ENCODE data around the gene P2RY11.

P2RY11 gene

GRCh38 chr19:10112037-10112761, 706 bp downstream of the P2RY11 start:
- no peaks in the 10 kb centered on the region for H3K9me3 ChIP-seq (ENCODE audit: low read length)
- H3K4me1 ChIP-seq (ENCODE audit: insufficient read depth, low read length): peaks cover 4% of the 10 kb centered on the region
- no peak overlapping the region for H2AFZ ChIP-seq (ENCODE audit: low read depth, low read length)
- H3K27me3 ChIP-seq (ENCODE audit: insufficient read depth, low read length): no peaks in the 10 kb centered on the region
- peaks cover 69% of the 10 kb centered on the region for H3K36me3 ChIP-seq (ENCODE audit: insufficient read depth, low read length)
- H3K4me3 ChIP-seq (ENCODE audit: low read length): no peak overlapping the region

GRCh38 chr19:10112895-10113591, 1.6 kb downstream of the P2RY11 start:
- Histone ChIP-seq H3K27me3 (ENCODE audit: insufficient read depth, low read length) (no peaks in the 10 kb centered on the region), H3K4me1 (ENCODE audit: insufficient read depth, low read length) (no peaks in the 10 kb centered on the region), H3K9me3 (ENCODE audit: low read length) (no peaks in the 10 kb centered on the region), H2AFZ (ENCODE audit: low read depth, low read length) (no peak overlapping the region), H3K36me3 (ENCODE audit: insufficient read depth, low read length) (peaks cover 70% of the 10 kb centered on the region), H3K4me3 (ENCODE audit: low read length) (no peak overlapping the region)

- Histone ChIP-seq H3K4me1 (ENCODE audit: insufficient read depth, low read length) (peaks cover 2% of the 10 kb centered on the region), H3K4me3 (ENCODE audit: low read length) (no peak overlapping the region), H2AFZ (ENCODE audit: low read depth, low read length) (no peak overlapping the region), H3K9me3 (ENCODE audit: low read length) (no peaks in the 10 kb centered on the region), H3K36me3 (ENCODE audit: insufficient read depth, low read length) (peaks cover 68% of the 10 kb centered on the region), H3K27me3 (ENCODE audit: insufficient read depth, low read length) (no peaks in the 10 kb centered on the region)
Observed at GRCh38 chr19:10113592-10113963, 2.1 kb downstream of the P2RY11 start.

- peaks cover 7% of the 10 kb centered on the region for H3K4me1 ChIP-seq (ENCODE audit: insufficient read depth, low read length)
- peaks cover 66% of the 10 kb centered on the region for H3K36me3 ChIP-seq (ENCODE audit: insufficient read depth, low read length)
- no peak overlapping the region for H2AFZ ChIP-seq (ENCODE audit: low read depth, low read length)
- H3K27me3 ChIP-seq (ENCODE audit: insufficient read depth, low read length): no peaks in the 10 kb centered on the region
- no peak overlapping the region for H3K4me3 ChIP-seq (ENCODE audit: low read length)
- H3K9me3 ChIP-seq (ENCODE audit: low read length): no peaks in the 10 kb centered on the region
Observed at GRCh38 chr19:10113964-10114650, 2.6 kb downstream of the P2RY11 start.

- Histone ChIP-seq H3K27me3 (ENCODE audit: insufficient read depth, low read length) (no peaks in the 10 kb centered on the region), H3K4me3 (ENCODE audit: low read length) (no peak overlapping the region), H2AFZ (ENCODE audit: low read depth, low read length) (no peak overlapping the region), H3K4me1 (ENCODE audit: insufficient read depth, low read length) (peaks cover 9% of the 10 kb centered on the region), H3K36me3 (ENCODE audit: insufficient read depth, low read length) (peaks cover 59% of the 10 kb centered on the region), H3K9me3 (ENCODE audit: low read length) (no peaks in the 10 kb centered on the region)
Observed at GRCh38 chr19:10114651-10115391, 3.3 kb downstream of the P2RY11 start.

- Histone ChIP-seq H3K9me3 (ENCODE audit: low read length) (no peaks in the 10 kb centered on the region), H3K27me3 (ENCODE audit: insufficient read depth, low read length) (no peaks in the 10 kb centered on the region), H3K36me3 (ENCODE audit: insufficient read depth, low read length) (peaks cover 52% of the 10 kb centered on the region), H2AFZ (ENCODE audit: low read depth, low read length) (no peak overlapping the region), H3K4me1 (ENCODE audit: insufficient read depth, low read length) (peaks cover 9% of the 10 kb centered on the region), H3K4me3 (ENCODE audit: low read length) (no peak overlapping the region)
Observed at GRCh38 chr19:10115392-10116084, 4.0 kb downstream of the P2RY11 start.

GRCh38 chr19:10116085-10116865, 4.8 kb downstream of the P2RY11 start:
- Histone ChIP-seq H3K4me3 (ENCODE audit: low read length) (no peak overlapping the region), H3K4me1 (ENCODE audit: insufficient read depth, low read length) (peaks cover 9% of the 10 kb centered on the region), H2AFZ (ENCODE audit: low read depth, low read length) (no peak overlapping the region), H3K36me3 (ENCODE audit: insufficient read depth, low read length) (peaks cover 46% of the 10 kb centered on the region), H3K9me3 (ENCODE audit: low read length) (no peaks in the 10 kb centered on the region), H3K27me3 (ENCODE audit: insufficient read depth, low read length) (no peaks in the 10 kb centered on the region)

GRCh38 chr19:10116866-10117616, 5.5 kb downstream of the P2RY11 start:
- no peaks in the 10 kb centered on the region for H3K27me3 ChIP-seq (ENCODE audit: insufficient read depth, low read length)
- no peaks in the 10 kb centered on the region for H3K9me3 ChIP-seq (ENCODE audit: low read length)
- no peak overlapping the region for H2AFZ ChIP-seq (ENCODE audit: low read depth, low read length)
- H3K4me3 ChIP-seq (ENCODE audit: low read length): no peak overlapping the region
- H3K4me1 ChIP-seq (ENCODE audit: insufficient read depth, low read length): peaks cover 9% of the 10 kb centered on the region
- H3K36me3 ChIP-seq (ENCODE audit: insufficient read depth, low read length): peaks cover 42% of the 10 kb centered on the region

GRCh38 chr19:10118960-10119359, 7.5 kb downstream of the P2RY11 start:
- no peaks in the 10 kb centered on the region for H3K27me3 ChIP-seq (ENCODE audit: insufficient read depth, low read length)
- peak overlapping the region; percentile 90 for H3K4me3 ChIP-seq (ENCODE audit: low read length)
- H2AFZ ChIP-seq (ENCODE audit: low read depth, low read length): no peak overlapping the region
- H3K4me1 ChIP-seq (ENCODE audit: insufficient read depth, low read length): peaks cover 9% of the 10 kb centered on the region
- H3K36me3 ChIP-seq (ENCODE audit: insufficient read depth, low read length): peaks cover 37% of the 10 kb centered on the region
- no peaks in the 10 kb centered on the region for H3K9me3 ChIP-seq (ENCODE audit: low read length)

- peaks cover 31% of the 10 kb centered on the region for H3K36me3 ChIP-seq (ENCODE audit: insufficient read depth, low read length)
- H3K9me3 ChIP-seq (ENCODE audit: low read length): peaks cover 2% of the 10 kb centered on the region
- no peak overlapping the region for H3K4me3 ChIP-seq (ENCODE audit: low read length)
Observed at GRCh38 chr19:10120538-10121189, 9.2 kb downstream of the P2RY11 start.

GRCh38 chr19:10122045-10122444, 10.6 kb downstream of the P2RY11 start:
- H3K36me3 ChIP-seq (ENCODE audit: insufficient read depth, low read length): peaks cover 22% of the 10 kb centered on the region
- H3K27me3 ChIP-seq (ENCODE audit: insufficient read depth, low read length): no peaks in the 10 kb centered on the region
- H3K4me1 ChIP-seq (ENCODE audit: insufficient read depth, low read length): peaks cover 9% of the 10 kb centered on the region
- H3K9me3 ChIP-seq (ENCODE audit: low read length): peaks cover 2% of the 10 kb centered on the region
- no peak overlapping the region for H2AFZ ChIP-seq (ENCODE audit: low read depth, low read length)
- H3K4me3 ChIP-seq (ENCODE audit: low read length): no peak overlapping the region

More at GRCh38 chr19:10120538-10121189, 9.2 kb downstream of the P2RY11 start:
- peaks cover 9% of the 10 kb centered on the region for H3K4me1 ChIP-seq (ENCODE audit: insufficient read depth, low read length)
- no peaks in the 10 kb centered on the region for H3K27me3 ChIP-seq (ENCODE audit: insufficient read depth, low read length)
- H2AFZ ChIP-seq (ENCODE audit: low read depth, low read length): no peak overlapping the region

Measured in neuron (in vitro differentiated cells).